ENCODE measurements around the gene TMEM8B. TPM values are rescaled to one million over a fixed set of nuclear protein-coding genes. Genes with fewer than 3 reads are reported as not detected.

Gene TMEM8B
- total RNA-seq (2021; fragmentation: NEBNext Ultra II Directional; extraction: Animal tissue kit (Norgen Biotek cat#: 25700)) = 10 to 100 TPM in 5 of 6 experiments, 1 to 10 TPM in 1; 8.7 to 15.2 (median 12.0) TPM
- long read RNA-seq, partial matches to known transcripts = 6 of 11 reads
- long read RNA-seq, other reads (novel, unspliced or antisense) = 5 of 11 reads

GRCh38 chr9:35829084-35829763 lies at the start of gene TMEM8B:
Gene TMEM8B, plus strand, starts transcription at chr9:35829228. Its CDS starts 220 bp downstream, at chr9:35829448.
- Mint-ChIP-seq H3K9me3 (no peaks in the 10 kb centered on the region), H3K4me1 (ENCODE audit: low read depth) (peaks cover 62% of the 10 kb centered on the region), H3K36me3 (ENCODE audit: low read depth) (no peaks in the 10 kb centered on the region), H3K27ac (peak within 1 kb of the TSS; percentile 85), H3K27me3 (ENCODE audit: insufficient read depth) (no peaks in the 10 kb centered on the region; the same call in 1 of the 2 replicates), H3K4me3 (peak within 1 kb of the TSS; percentile 93)
- TF ChIP-seq, protein P1, sequence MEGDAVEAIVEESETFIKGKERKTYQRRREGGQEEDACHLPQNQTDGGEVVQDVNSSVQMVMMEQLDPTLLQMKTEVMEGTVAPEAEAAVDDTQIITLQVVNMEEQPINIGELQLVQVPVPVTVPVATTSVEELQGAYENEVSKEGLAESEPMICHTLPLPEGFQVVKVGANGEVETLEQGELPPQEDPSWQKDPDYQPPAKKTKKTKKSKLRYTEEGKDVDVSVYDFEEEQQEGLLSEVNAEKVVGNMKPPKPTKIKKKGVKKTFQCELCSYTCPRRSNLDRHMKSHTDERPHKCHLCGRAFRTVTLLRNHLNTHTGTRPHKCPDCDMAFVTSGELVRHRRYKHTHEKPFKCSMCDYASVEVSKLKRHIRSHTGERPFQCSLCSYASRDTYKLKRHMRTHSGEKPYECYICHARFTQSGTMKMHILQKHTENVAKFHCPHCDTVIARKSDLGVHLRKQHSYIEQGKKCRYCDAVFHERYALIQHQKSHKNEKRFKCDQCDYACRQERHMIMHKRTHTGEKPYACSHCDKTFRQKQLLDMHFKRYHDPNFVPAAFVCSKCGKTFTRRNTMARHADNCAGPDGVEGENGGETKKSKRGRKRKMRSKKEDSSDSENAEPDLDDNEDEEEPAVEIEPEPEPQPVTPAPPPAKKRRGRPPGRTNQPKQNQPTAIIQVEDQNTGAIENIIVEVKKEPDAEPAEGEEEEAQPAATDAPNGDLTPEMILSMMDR (IDR thresholded peaks at IDR 0.05) = no peak
- DNase-seq = peak; percentile 79

- Mint-ChIP-seq H3K9me3 (no peaks in the 10 kb centered on the region), H3K36me3 (ENCODE audit: low read depth) (no peaks in the 10 kb centered on the region), H3K27me3 (ENCODE audit: insufficient read depth) (peaks cover 25% of the 10 kb centered on the region), H3K4me1 (ENCODE audit: low read depth) (no peaks in the 10 kb centered on the region), H3K4me3 (no peak overlapping the region), H3K27ac (no peak overlapping the region)
- no peak for DNase-seq
- TF ChIP-seq, protein P1 (IDR thresholded peaks at IDR 0.05) = no peak
These were observed 48.0 kb upstream of the TMEM8B start for GRCh38 chr9:35781066-35781465.

- peaks cover 8% of the 10 kb centered on the region; the same call in 1 of the 2 replicates for H3K4me1 Mint-ChIP-seq (ENCODE audit: low read depth)
- no peak for DNase-seq
- H3K9me3 Mint-ChIP-seq = no peaks in the 10 kb centered on the region
- TF ChIP-seq, protein P1 (IDR thresholded peaks at IDR 0.05) = no peak
- H3K27ac Mint-ChIP-seq = no peak overlapping the region
- peaks cover 30% of the 10 kb centered on the region for H3K27me3 Mint-ChIP-seq (ENCODE audit: insufficient read depth)
- H3K4me3 Mint-ChIP-seq = no peak overlapping the region
- no peaks in the 10 kb centered on the region for H3K36me3 Mint-ChIP-seq (ENCODE audit: low read depth)
These were observed 45.6 kb upstream of the TMEM8B start for GRCh38 chr9:35783418-35783817.

- Mint-ChIP-seq H3K9me3 (no peaks in the 10 kb centered on the region), H3K27ac (no peak overlapping the region), H3K4me3 (no peak overlapping the region), H3K36me3 (ENCODE audit: low read depth) (no peaks in the 10 kb centered on the region), H3K4me1 (ENCODE audit: low read depth) (peaks cover 38% of the 10 kb centered on the region), H3K27me3 (ENCODE audit: insufficient read depth) (peaks cover 8% of the 10 kb centered on the region)
- DNase-seq = no peak
- TF ChIP-seq, protein P1 (IDR thresholded peaks at IDR 0.05) = no peak
These were observed 39.5 kb upstream of the TMEM8B start for GRCh38 chr9:35789541-35789940.

GRCh38 chr9:35790025-35790384 lies 39.0 kb upstream of the TMEM8B start:
- Mint-ChIP-seq H3K4me3 (no peak overlapping the region), H3K27me3 (ENCODE audit: insufficient read depth) (peaks cover 5% of the 10 kb centered on the region)

More at GRCh38 chr9:35790025-35790384, 39.0 kb upstream of the TMEM8B start:
- Mint-ChIP-seq H3K27ac (no peak overlapping the region), H3K9me3 (no peaks in the 10 kb centered on the region), H3K36me3 (ENCODE audit: low read depth) (no peaks in the 10 kb centered on the region), H3K4me1 (ENCODE audit: low read depth) (peaks cover 43% of the 10 kb centered on the region)
- TF ChIP-seq, protein P1 (IDR thresholded peaks at IDR 0.05) = no peak
- DNase-seq = no peak
